Large intestine (tissue), 3 donors: ENCODE measurements around the gene AMFR. TPM values are rescaled to one million over a fixed set of nuclear protein-coding genes. Genes with fewer than 3 reads are reported as not detected.

ENCODE experiments used
- DNase-seq, 2 donors: peaks; one replicate each; pipeline versions ENCODE4 v3.0.0 to v3.0.0-alpha.2; 2013
- H3K27ac ChIP-seq: one replicate; pipeline ENCODE4 v1.5.1; 2013; ENCODE audit warnings: low read length
- H3K27me3 ChIP-seq: 2 replicates; pipeline ENCODE4 v1.6.1; 2013; ENCODE audit warnings: low read length; ENCODE audit not compliant: control insufficient read depth, insufficient read depth
- H3K36me3 ChIP-seq: 2 replicates; pipeline ENCODE4 v1.6.1; 2013; ENCODE audit warnings: low read length; ENCODE audit not compliant: control insufficient read depth, insufficient read depth
- H3K4me1 ChIP-seq: one replicate; pipeline ENCODE4 v1.6.1; 2013; ENCODE audit warnings: low read length; ENCODE audit not compliant: control insufficient read depth, insufficient read depth
- H3K4me3 ChIP-seq: one replicate; pipeline ENCODE4 v1.5.1; 2013; ENCODE audit warnings: low read length
- H3K9me3 ChIP-seq: one replicate; pipeline ENCODE4 v1.6.1; 2013; ENCODE audit warnings: mild to moderate bottlenecking, low read depth, low read length, moderate library complexity; ENCODE audit not compliant: control insufficient read depth
- WGBS: methylation state at CpG from one replicate; pipeline ENCODE4 v1.1.5; 2013; ENCODE audit warnings: low lambda C conversion rate; ENCODE audit not compliant: insufficient coverage; 5-methylcytosine and 5-hydroxymethylcytosine counted together
- polyA plus RNA-seq: library from polyadenylated mRNA; unstranded; fragments of 120-200 nt; gene quantifications from one replicate; pipeline ENCODE4 v1.2.1, GENCODE V29; 2013

AMFR gene
- polyA plus RNA-seq, 1 donor = 85.9 TPM

DNA sequence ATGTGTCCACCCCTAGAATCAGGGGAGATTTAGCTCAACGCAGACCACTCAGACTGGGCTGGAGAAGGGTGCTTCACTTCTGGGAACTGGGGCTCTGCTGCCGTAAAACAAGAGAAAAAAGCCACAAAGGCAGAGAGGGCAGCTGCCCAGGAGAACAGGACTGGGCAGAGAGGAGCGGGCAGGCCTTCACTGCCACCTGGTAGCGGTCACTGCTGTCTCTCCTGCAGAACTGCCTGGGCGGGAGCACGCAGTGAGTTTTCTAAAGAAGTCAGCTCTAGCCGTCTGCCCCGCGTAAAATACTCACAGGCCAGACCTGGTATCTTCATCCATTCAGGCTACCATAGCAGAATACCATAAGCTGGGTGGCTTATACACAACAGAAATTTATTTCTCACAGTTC is 103.8 kb downstream of the AMFR start:
- no peaks in the 10 kb centered on the region for H3K4me1 ChIP-seq
- DNase-seq = no peak
- no peak overlapping the region for H3K27ac ChIP-seq
- no peaks in the 10 kb centered on the region for H3K36me3 ChIP-seq
- no peaks in the 10 kb centered on the region for H3K9me3 ChIP-seq
- peaks cover 12% of the 10 kb centered on the region for H3K27me3 ChIP-seq
- H3K4me3 ChIP-seq = no peak overlapping the region
- WGBS = no CpG with 5 or more reads among the region's 9 CpGs

- H3K27ac ChIP-seq = no peak overlapping the region
- no CpG with 5 or more reads among the region's 7 CpGs for WGBS
- H3K4me1 ChIP-seq = no peaks in the 10 kb centered on the region
- peaks cover 12% of the 10 kb centered on the region for H3K27me3 ChIP-seq
- no peak overlapping the region for H3K4me3 ChIP-seq
- no peaks in the 10 kb centered on the region for H3K36me3 ChIP-seq
- DNase-seq = no peak
- H3K9me3 ChIP-seq = no peaks in the 10 kb centered on the region
Observed at GRCh38 chr16:56320811-56321558, 104.4 kb downstream of the AMFR start.

DNA sequence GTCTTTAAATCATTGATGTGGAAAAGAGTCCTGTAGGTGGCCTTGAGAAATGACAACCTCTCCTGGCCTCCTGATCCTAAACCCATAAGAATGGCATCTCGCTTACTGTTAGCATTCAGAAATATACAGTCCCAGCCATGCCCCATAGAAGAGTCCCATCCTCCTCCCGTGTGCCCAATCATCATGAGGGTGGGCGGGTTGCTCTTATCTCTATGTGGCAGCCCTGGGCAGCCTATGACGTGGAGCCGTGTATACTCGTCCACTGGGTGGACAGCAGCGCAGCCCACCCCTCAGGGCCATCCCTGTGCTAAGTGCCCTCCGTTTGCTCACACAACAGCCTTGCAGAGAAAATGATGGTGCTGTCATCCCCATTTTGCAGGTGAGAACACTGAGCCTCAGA is 105.3 kb downstream of the AMFR start:
- Histone ChIP-seq H3K4me1 (no peaks in the 10 kb centered on the region), H3K27me3 (peaks cover 12% of the 10 kb centered on the region), H3K27ac (no peak overlapping the region), H3K36me3 (no peaks in the 10 kb centered on the region), H3K4me3 (no peak overlapping the region), H3K9me3 (no peaks in the 10 kb centered on the region)
- no peak for DNase-seq
- WGBS = no CpG with 5 or more reads among the region's 8 CpGs

DNA sequence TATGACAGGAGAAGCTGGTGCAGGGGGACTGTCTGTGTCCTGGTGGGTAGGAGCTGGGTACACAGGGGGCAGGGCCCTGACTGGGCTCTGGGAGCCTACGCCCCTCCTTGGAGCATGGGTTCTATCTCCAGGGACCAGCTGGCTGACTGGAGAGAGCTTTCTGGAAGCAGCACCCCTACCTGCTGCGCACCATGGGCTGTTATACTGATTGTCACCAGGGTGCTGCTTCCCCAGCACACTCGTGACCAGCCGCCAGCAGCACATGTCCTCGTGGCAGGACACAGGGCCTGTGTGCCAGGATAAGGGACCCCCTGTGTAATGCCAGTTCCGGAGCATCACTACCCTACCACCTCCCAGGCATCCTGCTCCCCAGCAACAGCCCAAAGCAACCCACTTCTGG is 106.0 kb downstream of the AMFR start:
- no peaks in the 10 kb centered on the region for H3K4me1 ChIP-seq
- H3K27me3 ChIP-seq = peaks cover 12% of the 10 kb centered on the region
- WGBS = no CpG with 5 or more reads among the region's 6 CpGs
- no peaks in the 10 kb centered on the region for H3K9me3 ChIP-seq
- H3K4me3 ChIP-seq = no peak overlapping the region
- DNase-seq = no peak
- H3K27ac ChIP-seq = no peak overlapping the region
- no peaks in the 10 kb centered on the region for H3K36me3 ChIP-seq

- no peaks in the 10 kb centered on the region for H3K4me1 ChIP-seq
- no peak overlapping the region for H3K27ac ChIP-seq
- H3K9me3 ChIP-seq = no peaks in the 10 kb centered on the region
- H3K36me3 ChIP-seq = no peaks in the 10 kb centered on the region
- no peak for DNase-seq
- H3K4me3 ChIP-seq = no peak overlapping the region
- no CpG with 5 or more reads among the region's 1 CpG for WGBS
- H3K27me3 ChIP-seq = peaks cover 12% of the 10 kb centered on the region
Observed at GRCh38 chr16:56318827-56319140, 106.6 kb downstream of the AMFR start.

DNA sequence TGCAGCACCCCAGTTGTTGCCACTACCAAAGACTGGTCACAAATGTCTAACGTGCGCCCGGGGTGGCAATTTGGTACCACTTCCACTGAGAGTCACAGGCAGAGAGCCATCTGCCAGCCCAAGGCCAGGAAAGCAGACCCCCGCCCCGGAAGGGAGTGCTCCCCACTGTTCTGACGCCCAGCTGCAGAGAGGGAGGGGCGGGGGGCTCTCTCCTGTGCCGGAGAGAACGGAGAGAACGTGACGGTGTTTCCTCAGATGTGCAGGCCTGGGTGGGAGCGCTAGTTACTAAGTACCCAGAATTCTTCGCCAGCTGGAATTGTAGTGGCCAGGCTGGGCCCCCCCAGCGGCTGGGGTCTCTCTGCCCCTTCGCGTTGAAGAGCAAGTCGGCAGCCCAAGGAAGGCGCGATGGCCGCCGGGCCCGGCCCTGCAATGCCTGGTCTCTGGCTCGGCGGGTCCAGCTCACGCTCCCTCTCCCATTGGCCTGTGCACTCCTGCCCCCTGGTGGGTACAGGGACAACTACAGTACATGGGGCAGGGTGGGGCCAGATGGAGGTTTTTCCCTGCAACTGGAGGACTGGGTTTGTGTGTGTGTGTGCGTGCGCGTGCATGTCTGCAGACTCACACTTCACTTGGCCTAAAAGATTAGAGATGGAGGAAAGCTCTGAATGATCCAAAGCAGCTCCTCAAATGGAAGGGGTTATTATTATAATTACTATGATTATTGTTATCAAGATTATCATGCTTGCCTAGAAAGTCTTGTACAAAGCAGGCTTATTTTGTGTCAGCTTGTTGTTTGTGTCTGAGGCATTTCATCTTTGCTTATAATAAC is 107.1 kb downstream of the AMFR start:
- no CpG with 5 or more reads among the region's 28 CpGs for WGBS
- H3K27ac ChIP-seq = no peak overlapping the region
- no peaks in the 10 kb centered on the region for H3K9me3 ChIP-seq
- no peaks in the 10 kb centered on the region for H3K36me3 ChIP-seq
- no peaks in the 10 kb centered on the region for H3K4me1 ChIP-seq
- DNase-seq = peak; percentile 62 to 64
- no peak overlapping the region for H3K4me3 ChIP-seq
- peaks cover 12% of the 10 kb centered on the region for H3K27me3 ChIP-seq

- no peaks in the 10 kb centered on the region for H3K9me3 ChIP-seq
- H3K27me3 ChIP-seq = peaks cover 12% of the 10 kb centered on the region
- H3K4me1 ChIP-seq = no peaks in the 10 kb centered on the region
- DNase-seq = no peak
- H3K4me3 ChIP-seq = no peak overlapping the region
- no CpG with 5 or more reads among the region's 7 CpGs for WGBS
- H3K27ac ChIP-seq = no peak overlapping the region
- no peaks in the 10 kb centered on the region for H3K36me3 ChIP-seq
Observed at GRCh38 chr16:56316545-56316944, 108.8 kb downstream of the AMFR start.

DNA sequence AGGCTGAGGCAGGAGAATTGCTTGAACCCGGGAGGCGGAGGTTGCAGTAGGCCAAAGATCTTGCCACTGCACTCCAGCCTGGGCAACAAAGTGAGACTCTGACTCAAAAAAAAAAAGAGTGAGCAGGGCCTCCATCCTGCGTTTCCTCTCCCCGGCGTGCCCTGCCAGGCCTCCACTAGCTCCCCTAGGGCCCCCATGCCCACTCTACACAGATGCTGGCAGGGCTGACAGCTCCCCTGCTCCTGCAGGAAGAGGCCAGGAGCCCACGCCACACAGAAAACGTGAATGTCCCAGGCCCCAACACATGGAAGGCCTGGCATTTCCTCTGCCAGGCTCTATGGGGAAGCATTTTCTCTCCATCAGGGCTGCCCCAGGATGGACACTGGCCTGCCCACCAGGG is 109.4 kb downstream of the AMFR start:
- Histone ChIP-seq H3K27me3 (peaks cover 12% of the 10 kb centered on the region), H3K4me3 (no peak overlapping the region), H3K9me3 (no peaks in the 10 kb centered on the region), H3K4me1 (no peaks in the 10 kb centered on the region), H3K36me3 (no peaks in the 10 kb centered on the region), H3K27ac (no peak overlapping the region)
- no peak for DNase-seq
- no CpG with 5 or more reads among the region's 7 CpGs for WGBS

GRCh38 chr16:56314244-56314850 is 111.0 kb downstream of the AMFR start:
- no peaks in the 10 kb centered on the region for H3K9me3 ChIP-seq
- no CpG with 5 or more reads among the region's 18 CpGs for WGBS
- H3K4me1 ChIP-seq = no peaks in the 10 kb centered on the region
- no peak for DNase-seq
- no peak overlapping the region for H3K4me3 ChIP-seq
- peaks cover 8% of the 10 kb centered on the region for H3K27me3 ChIP-seq
- no peak overlapping the region for H3K27ac ChIP-seq
- H3K36me3 ChIP-seq = no peaks in the 10 kb centered on the region

- Histone ChIP-seq H3K27me3 (peaks cover 2% of the 10 kb centered on the region), H3K4me1 (no peaks in the 10 kb centered on the region), H3K4me3 (no peak overlapping the region), H3K27ac (no peak overlapping the region), H3K9me3 (no peaks in the 10 kb centered on the region), H3K36me3 (no peaks in the 10 kb centered on the region)
- DNase-seq = no peak
- WGBS = no CpG with 5 or more reads among the region's 7 CpGs
Observed at GRCh38 chr16:56312556-56312955, 112.8 kb downstream of the AMFR start.
